SK-N-SH treated with all-trans-retinoic acid at 6 μM for 48 hours (cell line): ENCODE results near the gene COPS7A.
"Not testable (repeated sequence)": the region's sequence is repeated elsewhere in the genome, so short reads cannot be mapped to it uniquely, and the experiment has no call there.

Experiments
- ATAC-seq: fragments of 200-7000 bp; cut with Tn5 transposase; 3 replicates; pipeline ENCODE4 v1.9.1; 2020; ENCODE audit warnings: mild to moderate bottlenecking, moderate library complexity
- ARNTL ChIP-seq: fragments of 450-650 bp; formaldehyde crosslinking; IDR thresholded peaks from 2 replicates; pipeline ENCODE4 v1.5.0; 2020; ENCODE audit warnings: low read depth, mild to moderate bottlenecking, moderate library complexity, borderline replicate concordance
- BACH2 ChIP-seq: fragments of 250-450 bp; sonication (Bioruptor Pico); IDR thresholded peaks from 2 replicates; pipeline ENCODE4 v1.9.0; 2021; ENCODE audit warnings: mild to moderate bottlenecking, borderline replicate concordance
- ISL1 ChIP-seq: fragments of 250-450 bp; sonication (Bioruptor Pico); IDR thresholded peaks from 2 replicates; pipeline ENCODE4 v2.1.2; 2022; ENCODE audit warnings: mild to moderate bottlenecking, moderate library complexity
- OSR1 ChIP-seq: fragments of 250-450 bp; sonication (Bioruptor Pico); IDR thresholded peaks from 2 replicates; pipeline ENCODE4 v1.8.0; 2022; ENCODE audit warnings: moderate library complexity, mild to moderate bottlenecking, inconsistent platforms
- RARB ChIP-seq: fragments of 250-450 bp; sonication (Bioruptor Pico); IDR thresholded peaks from 2 replicates; pipeline ENCODE4 v1.8.0; 2021; ENCODE audit warnings: mild to moderate bottlenecking, moderate library complexity
- SNAI2 ChIP-seq: fragments of 250-450 bp; sonication (Bioruptor Pico); IDR thresholded peaks from 2 replicates; pipeline ENCODE4 v1.5.0; 2020; ENCODE audit warnings: mild to moderate bottlenecking, moderate library complexity
- TCF4 ChIP-seq: fragments of 250-450 bp; sonication (Bioruptor Pico); IDR thresholded peaks from 2 replicates; pipeline ENCODE4 v1.8.0; 2021; ENCODE audit warnings: mild to moderate bottlenecking, moderate library complexity, borderline replicate concordance
- TOX ChIP-seq: fragments of 250-450 bp; sonication (Bioruptor Pico); IDR thresholded peaks from 2 replicates; pipeline ENCODE4 v1.8.0; 2021; ENCODE audit warnings: mild to moderate bottlenecking, moderate library complexity, borderline replicate concordance
- ZC3H10 ChIP-seq: fragments of 250-450 bp; sonication (Bioruptor Pico); IDR thresholded peaks from 2 replicates; pipeline ENCODE4 v1.5.1; 2021; ENCODE audit warnings: mild to moderate bottlenecking, moderate library complexity
- ZFP3 ChIP-seq: fragments of 250-450 bp; sonication (Bioruptor Pico); IDR thresholded peaks from 2 replicates; pipeline ENCODE4 v1.5.0; 2020; ENCODE audit warnings: mild to moderate bottlenecking, moderate library complexity
- ZFP30 ChIP-seq: fragments of 450-650 bp; formaldehyde crosslinking; IDR thresholded peaks from 2 replicates; pipeline ENCODE4 v1.5.0; 2022; ENCODE audit warnings: mild to moderate bottlenecking, moderate library complexity
- ZNF8 ChIP-seq: fragments of 450-650 bp; formaldehyde crosslinking; IDR thresholded peaks from 2 replicates; pipeline ENCODE4 v1.5.0; 2020; ENCODE audit warnings: mild to moderate bottlenecking, moderate library complexity
- TF ChIP-seq, protein P1 (sequence below): fragments of 250-450 bp; sonication (Bioruptor Pico); IDR thresholded peaks from 2 replicates; pipeline ENCODE4 v1.8.0; 2021; ENCODE audit warnings: low read depth, mild to moderate bottlenecking, moderate library complexity, borderline replicate concordance
- TF ChIP-seq, protein P2 (sequence below): fragments of 250-450 bp; sonication (Bioruptor Pico); IDR thresholded peaks from 2 replicates; pipeline ENCODE4 v1.8.0; 2020; ENCODE audit warnings: mild to moderate bottlenecking, moderate library complexity, borderline replicate concordance
- TF ChIP-seq, protein P3 (sequence below): fragments of 250-450 bp; sonication (Bioruptor Pico); IDR thresholded peaks from 2 replicates; pipeline ENCODE4 v1.5.0; 2020; ENCODE audit warnings: mild to moderate bottlenecking, moderate library complexity
- TF ChIP-seq, protein P4 (sequence below): fragments of 250-450 bp; sonication (Bioruptor Pico); IDR thresholded peaks from 2 replicates; pipeline ENCODE4 v1.5.1; 2020; ENCODE audit warnings: low read depth, mild to moderate bottlenecking, moderate library complexity

COPS7A gene

DNA sequence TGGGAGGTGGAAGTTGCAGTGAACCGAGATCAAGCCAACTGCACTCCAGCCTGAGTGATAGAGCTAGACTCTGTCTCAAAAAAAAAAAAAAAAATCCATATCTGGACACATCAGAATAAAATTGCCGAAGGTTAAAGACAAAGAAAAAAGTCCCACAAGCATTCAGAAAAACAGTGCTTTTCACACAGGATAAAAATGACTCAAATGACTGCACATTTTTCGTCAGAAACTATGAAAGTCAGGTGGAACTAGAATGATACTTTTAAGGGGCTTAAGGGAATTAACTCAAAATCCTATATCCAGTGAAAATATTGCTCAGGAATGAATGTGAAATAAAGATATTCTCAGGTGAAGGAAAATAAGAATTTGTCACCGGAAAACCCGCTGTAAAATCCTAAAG is 12.9 kb downstream of the COPS7A start:
- ATAC-seq, result no peak

DNA sequence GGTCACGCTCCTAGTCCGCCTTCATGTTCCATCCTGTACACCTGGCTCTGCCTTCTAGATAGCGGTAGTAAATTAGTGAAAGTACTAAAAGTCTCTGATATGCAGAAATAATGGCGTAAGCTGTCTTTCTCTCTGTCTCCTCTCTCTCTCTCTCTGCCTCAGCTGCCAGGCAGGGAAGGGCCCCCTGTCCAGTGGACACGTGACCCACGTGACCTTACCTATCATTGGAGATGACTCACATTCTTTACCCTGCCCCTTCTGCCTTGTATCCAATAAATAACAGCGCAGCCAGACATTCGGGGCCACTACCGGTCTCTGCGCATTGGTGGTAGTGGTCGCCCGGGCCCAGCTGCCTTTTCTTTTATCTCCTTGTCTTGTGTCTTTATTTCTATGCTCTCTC is 18.2 kb downstream of the COPS7A start:
- ATAC-seq, result not testable (repeated sequence)

More for the DNA sequence above, 12.9 kb downstream of the COPS7A start:
- TF ChIP-seq ZFP30 (CRISPR knock-in tag) (no peak), SNAI2 (CRISPR knock-in tag) (no peak)
- TF ChIP-seq, protein P1, sequence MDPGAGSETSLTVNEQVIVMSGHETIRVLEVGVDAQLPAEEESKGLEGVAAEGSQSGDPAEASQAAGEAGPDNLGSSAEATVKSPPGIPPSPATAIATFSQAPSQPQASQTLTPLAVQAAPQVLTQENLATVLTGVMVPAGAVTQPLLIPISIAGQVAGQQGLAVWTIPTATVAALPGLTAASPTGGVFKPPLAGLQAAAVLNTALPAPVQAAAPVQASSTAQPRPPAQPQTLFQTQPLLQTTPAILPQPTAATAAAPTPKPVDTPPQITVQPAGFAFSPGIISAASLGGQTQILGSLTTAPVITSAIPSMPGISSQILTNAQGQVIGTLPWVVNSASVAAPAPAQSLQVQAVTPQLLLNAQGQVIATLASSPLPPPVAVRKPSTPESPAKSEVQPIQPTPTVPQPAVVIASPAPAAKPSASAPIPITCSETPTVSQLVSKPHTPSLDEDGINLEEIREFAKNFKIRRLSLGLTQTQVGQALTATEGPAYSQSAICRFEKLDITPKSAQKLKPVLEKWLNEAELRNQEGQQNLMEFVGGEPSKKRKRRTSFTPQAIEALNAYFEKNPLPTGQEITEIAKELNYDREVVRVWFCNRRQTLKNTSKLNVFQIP (CRISPR knock-in tag), result no peak
- TF ChIP-seq, protein P2, sequence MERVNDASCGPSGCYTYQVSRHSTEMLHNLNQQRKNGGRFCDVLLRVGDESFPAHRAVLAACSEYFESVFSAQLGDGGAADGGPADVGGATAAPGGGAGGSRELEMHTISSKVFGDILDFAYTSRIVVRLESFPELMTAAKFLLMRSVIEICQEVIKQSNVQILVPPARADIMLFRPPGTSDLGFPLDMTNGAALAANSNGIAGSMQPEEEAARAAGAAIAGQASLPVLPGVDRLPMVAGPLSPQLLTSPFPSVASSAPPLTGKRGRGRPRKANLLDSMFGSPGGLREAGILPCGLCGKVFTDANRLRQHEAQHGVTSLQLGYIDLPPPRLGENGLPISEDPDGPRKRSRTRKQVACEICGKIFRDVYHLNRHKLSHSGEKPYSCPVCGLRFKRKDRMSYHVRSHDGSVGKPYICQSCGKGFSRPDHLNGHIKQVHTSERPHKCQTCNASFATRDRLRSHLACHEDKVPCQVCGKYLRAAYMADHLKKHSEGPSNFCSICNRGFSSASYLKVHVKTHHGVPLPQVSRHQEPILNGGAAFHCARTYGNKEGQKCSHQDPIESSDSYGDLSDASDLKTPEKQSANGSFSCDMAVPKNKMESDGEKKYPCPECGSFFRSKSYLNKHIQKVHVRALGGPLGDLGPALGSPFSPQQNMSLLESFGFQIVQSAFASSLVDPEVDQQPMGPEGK, result no peak

DNA sequence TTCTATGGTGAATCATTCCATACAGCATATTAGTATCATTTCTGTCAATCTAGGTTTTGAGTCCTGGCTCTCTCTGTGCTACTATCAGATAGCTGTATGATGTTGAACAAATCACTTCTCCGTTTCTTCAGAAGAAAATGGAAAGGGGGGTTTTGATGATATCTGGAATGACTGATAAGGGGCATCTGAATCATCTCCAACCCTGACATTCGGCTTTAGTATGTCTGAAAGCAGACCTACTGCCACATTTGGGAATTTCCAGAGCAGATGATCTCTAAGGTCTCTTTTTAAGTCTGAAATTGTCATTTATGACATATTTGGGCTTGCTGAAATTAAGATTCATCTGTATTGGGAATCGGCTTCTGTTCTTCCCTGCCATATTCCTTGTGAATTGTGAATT is 19.0 kb downstream of the COPS7A start:
- ATAC-seq, result no peak
- TF ChIP-seq, protein P2, result no peak
- no peak for TF ChIP-seq ARNTL (CRISPR knock-in tag)
- no peak for TF ChIP-seq ZC3H10 (CRISPR knock-in tag)
- TF ChIP-seq RARB (CRISPR knock-in tag), result no peak
- no peak for TF ChIP-seq ZFP3 (CRISPR knock-in tag)
- TF ChIP-seq ISL1 (CRISPR knock-in tag), result no peak
- TF ChIP-seq ZFP30 (CRISPR knock-in tag), result no peak
- no peak for TF ChIP-seq BACH2 (CRISPR knock-in tag)
- no peak for TF ChIP-seq OSR1 (CRISPR knock-in tag)
- no peak for TF ChIP-seq TOX (CRISPR knock-in tag)
- TF ChIP-seq ZNF8, result no peak
- TF ChIP-seq, protein P1 (CRISPR knock-in tag), result no peak
- TF ChIP-seq TCF4 (CRISPR knock-in tag), result no peak
- TF ChIP-seq, protein P3, sequence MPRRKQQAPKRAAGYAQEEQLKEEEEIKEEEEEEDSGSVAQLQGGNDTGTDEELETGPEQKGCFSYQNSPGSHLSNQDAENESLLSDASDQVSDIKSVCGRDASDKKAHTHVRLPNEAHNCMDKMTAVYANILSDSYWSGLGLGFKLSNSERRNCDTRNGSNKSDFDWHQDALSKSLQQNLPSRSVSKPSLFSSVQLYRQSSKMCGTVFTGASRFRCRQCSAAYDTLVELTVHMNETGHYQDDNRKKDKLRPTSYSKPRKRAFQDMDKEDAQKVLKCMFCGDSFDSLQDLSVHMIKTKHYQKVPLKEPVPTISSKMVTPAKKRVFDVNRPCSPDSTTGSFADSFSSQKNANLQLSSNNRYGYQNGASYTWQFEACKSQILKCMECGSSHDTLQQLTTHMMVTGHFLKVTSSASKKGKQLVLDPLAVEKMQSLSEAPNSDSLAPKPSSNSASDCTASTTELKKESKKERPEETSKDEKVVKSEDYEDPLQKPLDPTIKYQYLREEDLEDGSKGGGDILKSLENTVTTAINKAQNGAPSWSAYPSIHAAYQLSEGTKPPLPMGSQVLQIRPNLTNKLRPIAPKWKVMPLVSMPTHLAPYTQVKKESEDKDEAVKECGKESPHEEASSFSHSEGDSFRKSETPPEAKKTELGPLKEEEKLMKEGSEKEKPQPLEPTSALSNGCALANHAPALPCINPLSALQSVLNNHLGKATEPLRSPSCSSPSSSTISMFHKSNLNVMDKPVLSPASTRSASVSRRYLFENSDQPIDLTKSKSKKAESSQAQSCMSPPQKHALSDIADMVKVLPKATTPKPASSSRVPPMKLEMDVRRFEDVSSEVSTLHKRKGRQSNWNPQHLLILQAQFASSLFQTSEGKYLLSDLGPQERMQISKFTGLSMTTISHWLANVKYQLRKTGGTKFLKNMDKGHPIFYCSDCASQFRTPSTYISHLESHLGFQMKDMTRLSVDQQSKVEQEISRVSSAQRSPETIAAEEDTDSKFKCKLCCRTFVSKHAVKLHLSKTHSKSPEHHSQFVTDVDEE (CRISPR knock-in tag), result no peak
- TF ChIP-seq, protein P4, sequence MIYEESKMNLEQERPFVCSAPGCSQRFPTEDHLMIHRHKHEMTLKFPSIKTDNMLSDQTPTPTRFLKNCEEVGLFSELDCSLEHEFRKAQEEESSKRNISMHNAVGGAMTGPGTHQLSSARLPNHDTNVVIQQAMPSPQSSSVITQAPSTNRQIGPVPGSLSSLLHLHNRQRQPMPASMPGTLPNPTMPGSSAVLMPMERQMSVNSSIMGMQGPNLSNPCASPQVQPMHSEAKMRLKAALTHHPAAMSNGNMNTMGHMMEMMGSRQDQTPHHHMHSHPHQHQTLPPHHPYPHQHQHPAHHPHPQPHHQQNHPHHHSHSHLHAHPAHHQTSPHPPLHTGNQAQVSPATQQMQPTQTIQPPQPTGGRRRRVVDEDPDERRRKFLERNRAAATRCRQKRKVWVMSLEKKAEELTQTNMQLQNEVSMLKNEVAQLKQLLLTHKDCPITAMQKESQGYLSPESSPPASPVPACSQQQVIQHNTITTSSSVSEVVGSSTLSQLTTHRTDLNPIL (CRISPR knock-in tag), result no peak
- TF ChIP-seq SNAI2 (CRISPR knock-in tag), result no peak

DNA sequence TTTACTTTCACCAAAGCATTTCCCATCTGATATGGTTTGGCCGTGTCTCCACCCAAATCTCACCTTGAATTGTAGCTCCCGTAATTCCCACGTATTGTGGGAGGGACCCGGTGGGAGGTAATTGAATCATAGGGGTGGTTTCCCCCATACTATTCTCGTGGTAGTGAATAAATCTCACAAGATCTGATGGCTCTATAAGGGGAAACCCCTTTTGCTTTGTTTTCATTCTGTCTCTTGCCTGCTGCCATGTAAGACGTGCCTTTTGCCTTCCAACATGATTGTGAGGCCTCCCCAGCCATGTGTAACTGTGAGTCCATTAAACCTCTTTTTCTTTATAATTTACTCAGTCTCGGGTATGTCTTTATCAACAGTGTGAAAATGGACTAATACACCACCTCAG is 19.5 kb downstream of the COPS7A start:
- ATAC-seq, result not testable (repeated sequence)
